Esophagus squamous epithelium (tissue), 5 donors: ENCODE results near the gene SGTA. TPM values are rescaled to one million over a fixed set of nuclear protein-coding genes. Genes with fewer than 3 reads are reported as not detected.

Experiments
- DNase-seq: peaks from one replicate; lab custom pipeline; 2025; lab: John Stamatoyannopoulos, UW
- H3K27ac ChIP-seq, 4 donors: fragments of 200-600 bp; sonication (generic); one replicate each; pipeline ENCODE4 v1.5.1; 2016 to 2019; ENCODE audit warnings: mild to moderate bottlenecking in 1 of 4
- H3K27me3 ChIP-seq, 4 donors: fragments of 200-600 bp; sonication (generic); 1 replicate in 3 of 4; 2 replicates in 1 of 4; pipeline versions ENCODE4 v1.5.1 to v1.6.0; 2017 to 2021; ENCODE audit warnings: antibody characterized with exemption in 1 of 4
- H3K36me3 ChIP-seq, 3 donors: fragments of 200-600 bp; sonication (generic); one replicate each; pipeline ENCODE4 v1.5.1; 2016 to 2019
- H3K4me1 ChIP-seq, 3 donors: fragments of 200-600 bp; sonication (generic); one replicate each; pipeline ENCODE4 v1.5.1; 2017 to 2019
- H3K4me3 ChIP-seq, 4 donors: fragments of 200-600 bp; sonication (generic); 1 replicate in 3 of 4; 2 replicates in 1 of 4; pipeline ENCODE4 v1.5.1; 2016 to 2019; ENCODE audit warnings: mild to moderate bottlenecking in 2 of 4, moderate library complexity in 1 of 4
- H3K9me3 ChIP-seq, 3 donors: fragments of 200-600 bp; sonication (generic); one replicate each; pipeline ENCODE4 v1.5.1; 2016 to 2019
- CTCF ChIP-seq, 6 experiments: fragments of 450-650 bp in 4 of 6; fragments of 200-600 bp in 2 of 6; sonication (generic) in 2 of 6; IDR thresholded peaks; one replicate each; pipeline ENCODE4 v1.5.1; 2016 to 2019; ENCODE audit warnings: antibody characterized with exemption in 6 of 6, mild to moderate bottlenecking in 4 of 6, moderate library complexity in 4 of 6
- POLR2A ChIP-seq, 4 donors: fragments of 450-650 bp; IDR thresholded peaks; one replicate each; pipeline ENCODE4 v1.6.1; 2017; ENCODE audit warnings: antibody characterized with exemption in 4 of 4, mild to moderate bottlenecking in 4 of 4, moderate library complexity in 3 of 4
- WGBS, 2 donors: methylation state at CpG; one replicate each; pipeline ENCODE4 v1.1.5; 2018; 5-methylcytosine and 5-hydroxymethylcytosine counted together
- intact Hi-C: fragments of 100-400 bp; cut with DNase I; formaldehyde crosslinking; loops from one replicate; pipeline ENCODE4 v1.15.0; 2022
- total RNA-seq, 4 donors: library from RNA; depleted of rRNA; stranded (reverse); fragments of >200 nt; gene quantifications; one replicate each; pipeline ENCODE4 v1.1.0, GENCODE V29; 2016
- donor health status: DM: yes; HTN: yes; CAD: no.

SGTA gene
- total RNA-seq, 4 donors from 2014 or later: 30.6 to 45.0 (median 42.8) TPM

- Histone ChIP-seq H3K36me3 (peaks cover 4 to 96% (median 9%) of the 10 kb centered on the region in 3 donors), H3K9me3 (no peaks in the 10 kb centered on the region)
- intact Hi-C loops: no loop called here
Observed at GRCh38 chr19:2802826-2803225, 19.8 kb upstream of the SGTA start.

GRCh38 chr19:2800506-2800905, 17.4 kb upstream of the SGTA start:
- 89 to 93% methylated on average over 7 to 9 of the region's 22 CpGs for WGBS, 2 donors
- no peak for TF ChIP-seq CTCF (IDR thresholded peaks at IDR 0.05)
- TF ChIP-seq POLR2A (IDR thresholded peaks at IDR 0.05): no peak
- H3K4me3 ChIP-seq: no peak overlapping the region
- no peaks in the 10 kb centered on the region for H3K27me3 ChIP-seq
- no peak for DNase-seq
- peaks cover 0 to 13% (median 0%) of the 10 kb centered on the region in 3 donors for H3K4me1 ChIP-seq
- no peaks in the 10 kb centered on the region for H3K9me3 ChIP-seq
- no peak overlapping the region for H3K27ac ChIP-seq
- peaks cover 8 to 95% (median 9%) of the 10 kb centered on the region in 3 donors for H3K36me3 ChIP-seq
- intact Hi-C loops: no loop called here

More at GRCh38 chr19:2802826-2803225, 19.8 kb upstream of the SGTA start:
- H3K4me3 ChIP-seq: no peak overlapping the region
- 94 to 98% methylated on average over 12 to 13 of the region's 17 CpGs for whole genome bisulfite sequencing, 2 donors
- TF ChIP-seq POLR2A (IDR thresholded peaks at IDR 0.05) (no peak), CTCF (IDR thresholded peaks at IDR 0.05) (no peak)
- no peaks in the 10 kb centered on the region for H3K4me1 ChIP-seq
- DNase-seq: no peak
- no peak overlapping the region for H3K27ac ChIP-seq
- H3K27me3 ChIP-seq: no peaks in the 10 kb centered on the region

- Histone ChIP-seq H3K27me3 (no peaks in the 10 kb centered on the region), H3K9me3 (no peaks in the 10 kb centered on the region), H3K36me3 (peaks cover 0 to 96% (median 9%) of the 10 kb centered on the region in 3 donors), H3K4me1 (peaks cover 0 to 22% (median 0%) of the 10 kb centered on the region in 3 donors), H3K4me3 (no peak overlapping the region), H3K27ac (no peak overlapping the region)
- WGBS, 2 donors: 89 to 92% methylated on average over 9 to 19 of the region's 41 CpGs
- intact Hi-C loops: loop anchor here (10.0 kb wide), 1 partner anchor 825 kb away; no protein-coding TSS in a partner anchor
- TF ChIP-seq POLR2A (IDR thresholded peaks at IDR 0.05) (no peak), CTCF (IDR thresholded peaks at IDR 0.05) (no peak)
- no peak for DNase-seq
Observed at GRCh38 chr19:2799273-2800020, 16.4 kb upstream of the SGTA start.

- Histone ChIP-seq H3K36me3 (peaks cover 0 to 96% (median 9%) of the 10 kb centered on the region in 3 donors), H3K27ac (no peak overlapping the region), H3K9me3 (no peaks in the 10 kb centered on the region), H3K4me1 (peaks cover 0 to 22% (median 0%) of the 10 kb centered on the region in 3 donors), H3K27me3 (no peaks in the 10 kb centered on the region), H3K4me3 (no peak overlapping the region)
- WGBS, 2 donors: 87 to 100% methylated on average over 2 to 7 of the region's 7 CpGs
- no peak for DNase-seq
- intact Hi-C loops: loop anchor here (10.0 kb wide), 1 partner anchor 824 kb away; no protein-coding TSS in a partner anchor
- TF ChIP-seq CTCF (IDR thresholded peaks at IDR 0.05) (no peak), POLR2A (IDR thresholded peaks at IDR 0.05) (no peak)
Observed at GRCh38 chr19:2798733-2799132, 15.7 kb upstream of the SGTA start.

- no peaks in the 10 kb centered on the region for H3K9me3 ChIP-seq
- WGBS, 2 donors: 95 to 96% methylated on average over 14 to 16 of the region's 16 CpGs
- no peak for TF ChIP-seq POLR2A (IDR thresholded peaks at IDR 0.05)
- no peak for TF ChIP-seq CTCF (IDR thresholded peaks at IDR 0.05)
- peaks cover 0 to 22% (median 0%) of the 10 kb centered on the region in 3 donors for H3K4me1 ChIP-seq
- no peaks in the 10 kb centered on the region for H3K27me3 ChIP-seq
- peaks cover 0 to 97% (median 9%) of the 10 kb centered on the region in 3 donors for H3K36me3 ChIP-seq
- DNase-seq: no peak
- intact Hi-C loops: loop anchor here (10.0 kb wide), 1 partner anchor 823 kb away; no protein-coding TSS in a partner anchor
- no peak overlapping the region for H3K4me3 ChIP-seq
- H3K27ac ChIP-seq: no peak overlapping the region
Observed at GRCh38 chr19:2798158-2798685, 15.1 kb upstream of the SGTA start.
